Measurements from ENCODE around the gene ADORA2A. TPM values are rescaled to one million over a fixed set of nuclear protein-coding genes. Genes with fewer than 3 reads are reported as not detected.
A peak's percentile ranks its signal among the peaks of the same experiment; 100 is the strongest.

ADORA2A gene
- total RNA-seq, 1 experiment from 2014 or later: 3.5 TPM

- no peak overlapping the region for H3K23ac ChIP-seq (ENCODE audit: insufficient read length, low read depth, low read length)
- no peaks in the 10 kb centered on the region for H3K79me2 ChIP-seq (ENCODE audit: insufficient read depth, low read length)
- H3K27ac Mint-ChIP-seq: peak overlapping the region in 1 of 3 experiments; percentile 27; a peak in 2 of 7 replicates
- no peak overlapping the region for H3K56ac ChIP-seq (ENCODE audit: insufficient read length, low read depth, low read length)
- no peak overlapping the region for H2BK5ac ChIP-seq (ENCODE audit: insufficient read length, low read length)
- H3K23me2 ChIP-seq (ENCODE audit: insufficient read length, low read depth, low read length, poor library complexity, severe bottlenecking): no peaks in the 10 kb centered on the region
- H2BK15ac ChIP-seq (ENCODE audit: low read depth, low read length): no peak overlapping the region
- no peak overlapping the region for H3K4me3 Mint-ChIP-seq
- H3T11ph ChIP-seq (ENCODE audit: low read length): no peak overlapping the region
- H4K20me1 ChIP-seq (ENCODE audit: control insufficient read depth, insufficient read depth, insufficient read length): no peaks in the 10 kb centered on the region
- H2AK5ac ChIP-seq (ENCODE audit: insufficient read length, low read length): no peak overlapping the region
- no peak overlapping the region for H2AFZ ChIP-seq (ENCODE audit: low read length)
- no peak overlapping the region for H2BK120ac ChIP-seq (ENCODE audit: low read depth, low read length, poor library complexity, severe bottlenecking)
- no peaks in the 10 kb centered on the region for H3K79me1 ChIP-seq (ENCODE audit: insufficient read depth, low read depth, low read length, poor library complexity, severe bottlenecking)
- TF ChIP-seq CTCF (conservative IDR thresholded peaks at IDR 0.05): no peak
- H3K18ac ChIP-seq (ENCODE audit: insufficient read length, low read depth, low read length): no peak overlapping the region
- no peak for DNase-seq
- no peak overlapping the region for H2BK12ac ChIP-seq (ENCODE audit: insufficient read length, low read depth, low read length)
- peaks cover 16 to 22% of the 10 kb centered on the region in 2 experiments for H3K4me1 Mint-ChIP-seq
- H3K27ac ChIP-seq (ENCODE audit: insufficient read length, low read depth, low read length): no peak overlapping the region
- H4K91ac ChIP-seq (ENCODE audit: insufficient read length, low read depth, low read length): no peak overlapping the region
- H2BK20ac ChIP-seq (ENCODE audit: low read depth, low read length, poor library complexity, severe bottlenecking): no peak overlapping the region
- H3K27me3 Mint-ChIP-seq (ENCODE audit: low read depth): peaks cover 2% of the 10 kb centered on the region; the same call in 1 of the 2 replicates
- no peak overlapping the region for H4K5ac ChIP-seq (ENCODE audit: insufficient read length, low read depth, low read length)
- no peaks in the 10 kb centered on the region; the same call in 1 of the 2 replicates for H3K4me1 ChIP-seq (ENCODE audit: insufficient read depth, low read length)
- no peak overlapping the region for H3K14ac ChIP-seq (ENCODE audit: insufficient read depth, low read length)
- WGBS (ENCODE audit: extremely low coverage, insufficient read length, low lambda C conversion rate): no CpG with 5 or more reads among the region's 7 CpGs
- H3K4me2 ChIP-seq (ENCODE audit: insufficient read depth, insufficient read length, low read length): no peak overlapping the region
- H4K8ac ChIP-seq (replicated peaks; ENCODE audit: insufficient read length, low read depth, low read length): no peak overlapping the region
- H3K4ac ChIP-seq (ENCODE audit: low read depth, low read length): no peak overlapping the region
- no peaks in the 10 kb centered on the region for H3K9me3 ChIP-seq (ENCODE audit: control insufficient read depth, low read depth, low read length)
- no peaks in the 10 kb centered on the region for H3K27me3 ChIP-seq (ENCODE audit: insufficient read depth, low read length)
- peaks cover 4 to 30% (median 22%) of the 10 kb centered on the region in 3 experiments; a peak in 6 of 7 replicates for H3K36me3 Mint-ChIP-seq (ENCODE audit: insufficient read depth in 1 of 3, low read depth in 3 of 3)
- no peak overlapping the region for H3K9ac ChIP-seq (ENCODE audit: extremely low read depth, insufficient read length, low read length)
- H3K9me3 Mint-ChIP-seq: no peaks in the 10 kb centered on the region
Observed at GRCh38 chr22:24417200-24417599, 10.2 kb upstream of the ADORA2A start.

Data from H9 (cell line).